ENCODE measurements around the gene GFRA3.

DNA sequence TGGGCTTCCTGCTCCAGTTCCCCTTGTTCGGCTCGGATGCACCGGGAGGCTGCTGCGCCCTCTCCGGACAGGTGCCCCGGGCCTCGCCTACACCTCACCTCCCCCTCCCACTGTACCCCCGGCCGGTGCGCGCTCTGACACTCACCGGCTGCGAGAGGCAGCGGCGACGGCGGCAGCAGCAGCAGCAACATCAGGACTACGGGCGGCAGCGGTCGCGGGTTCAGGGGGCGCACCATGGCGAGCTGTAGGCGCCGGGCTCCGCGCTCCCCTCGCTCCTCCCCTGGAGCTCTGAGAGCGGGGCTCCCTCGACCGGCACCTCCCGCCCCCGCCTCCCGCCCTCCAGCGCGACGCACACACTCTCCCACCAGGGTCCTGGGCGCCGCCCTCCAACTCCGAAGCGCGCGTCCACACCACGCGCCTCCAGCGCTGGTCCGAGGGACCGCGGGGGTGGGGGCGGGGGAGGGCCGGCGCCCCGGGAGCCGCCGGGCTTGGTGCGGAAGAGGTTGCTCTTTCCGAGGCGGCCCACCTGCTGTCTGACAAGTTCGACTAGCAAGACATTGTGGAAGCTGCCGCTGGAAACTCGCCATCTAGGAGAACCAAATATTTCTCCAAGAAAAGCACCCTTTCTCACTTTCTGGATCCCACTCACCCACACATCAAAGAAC lies at the start of gene GFRA3:
- TF ChIP-seq EZH2 (IDR thresholded peaks at IDR 0.05) (no peak), POLR2AphosphoS5 (IDR thresholded peaks at IDR 0.05; ENCODE audit: borderline replicate concordance, low read depth, low read length) (no peak), FOXP2 (optimal IDR thresholded peaks at IDR 0.05; ENCODE audit: control extremely low read depth, extremely low read length, insufficient read depth) (no peak)
